Pancreas (tissue), 10 donors: Measurements from ENCODE around the gene PPP1R1B. TPM values are rescaled to one million over a fixed set of nuclear protein-coding genes. Genes with fewer than 3 reads are reported as not detected.

Experiments used
- ATAC-seq, 4 donors: fragments of 200-7000 bp; cut with Tn5 transposase; one replicate each; pipeline versions ENCODE4 v1.8.0 to v1.9.1; 2020; ENCODE audit warnings: mild to moderate bottlenecking in 4 of 4, moderate library complexity in 4 of 4
- DNase-seq, 6 donors: peaks; one replicate each; pipeline ENCODE4 v3.0.0-alpha.2; 2020
- FAIRE-seq: peaks from 2 replicates; lab custom pipeline; 2012; peaks lifted over from hg19 to GRCh38; lab: Jason Lieb, UNC
- H3K27ac ChIP-seq, 4 donors: fragments of 200-600 bp; sonication (generic); 1 replicate in 3 of 4; 2 replicates in 1 of 4; pipeline versions ENCODE4 v1.5.0 to v1.8.0; 2020
- H3K27me3 ChIP-seq, 4 donors: fragments of 200-600 bp; one replicate each; pipeline ENCODE4 v1.8.0; 2021
- H3K36me3 ChIP-seq, 3 donors: fragments of 200-600 bp; sonication (generic) in 1 of 3; one replicate each; pipeline versions ENCODE4 v1.5.0 to v1.8.0; 2020 to 2021
- H3K4me1 ChIP-seq, 3 donors: fragments of 200-600 bp; one replicate each; pipeline ENCODE4 v1.8.0; 2021
- H3K4me3 ChIP-seq, 4 donors: fragments of 200-600 bp; sonication (generic) in 2 of 4; one replicate each; pipeline versions ENCODE4 v1.5.0 to v1.8.0; 2020 to 2021
- H3K9me3 ChIP-seq, 4 donors: fragments of 200-600 bp; one replicate each; pipeline ENCODE4 v1.8.0; 2021
- WGBS, 2 donors: extraction: QIAGEN DNeasy Blood & Tissue Kit; methylation state at CpG; one replicate each; pipeline ENCODE4 v1.1.7; 2013; 5-methylcytosine and 5-hydroxymethylcytosine counted together
- intact Hi-C, 3 donors: fragments of 100-400 bp; cut with DNase I; formaldehyde crosslinking; loops; one replicate each; pipeline versions ENCODE4 v1.11.1 to v1.14.2; 2022
- polyA plus RNA-seq, 2 donors: library from polyadenylated mRNA; stranded (reverse); fragments of 200-250 nt; gene quantifications; one replicate each; pipeline ENCODE4 v1.2.3, GENCODE V29; 2013
- total RNA-seq, 6 donors: library from RNA; stranded (reverse); fragmentation: NEBNext Ultra II Directional in 4 of 6; extraction: Animal tissue kit (Norgen Biotek cat#: 25700) in 4 of 6; gene quantifications; one replicate each; pipeline versions ENCODE4 v1.2.1 to v1.2.4, GENCODE V29; 2021 to 2023
- TF ChIP-seq, protein P1 (sequence below), 4 donors: fragments of 200-600 bp; sonication (generic) in 3 of 4; IDR thresholded peaks; one replicate each; pipeline versions ENCODE4 v1.5.0 to v1.8.0; 2021; ENCODE audit warnings: antibody characterized with exemption in 4 of 4
- donor health status: healthy with polysubstance abuse.
- donor health status: DM: no; HTN: no; CAD: no; lungs with moderate emphysema.
- donor health status: DM: no; HTN: no; CAD: no.
- donor health status: control.
- donor health status: control.
- donor health status: Bipolar disorder and iron deficiency.
- donor health status: DM: yes; HTN: yes; CAD: no.
- donor health status: DM: no; HTN: no; CAD: no.
- donor health status: DM: no; HTN: no; CAD: no.
- donor health status: DM: yes; HTN: yes; CAD: no.

Gene PPP1R1B
- total and polyA plus RNA-seq, 8 donors, result 42.8 to 201 (median 63.5) TPM

- Histone ChIP-seq H3K27me3 (no peaks in the 10 kb centered on the region), H3K4me1 (peaks cover 0 to 24% (median 10%) of the 10 kb centered on the region in 3 donors), H3K27ac (no peak overlapping the region), H3K9me3 (no peaks in the 10 kb centered on the region), H3K36me3 (no peaks in the 10 kb centered on the region), H3K4me3 (no peak overlapping the region)
- ATAC-seq (no peak), FAIRE-seq (no peak), DNase-seq (no peak)
- intact Hi-C loops, result no loop called here
- TF ChIP-seq, protein P1, sequence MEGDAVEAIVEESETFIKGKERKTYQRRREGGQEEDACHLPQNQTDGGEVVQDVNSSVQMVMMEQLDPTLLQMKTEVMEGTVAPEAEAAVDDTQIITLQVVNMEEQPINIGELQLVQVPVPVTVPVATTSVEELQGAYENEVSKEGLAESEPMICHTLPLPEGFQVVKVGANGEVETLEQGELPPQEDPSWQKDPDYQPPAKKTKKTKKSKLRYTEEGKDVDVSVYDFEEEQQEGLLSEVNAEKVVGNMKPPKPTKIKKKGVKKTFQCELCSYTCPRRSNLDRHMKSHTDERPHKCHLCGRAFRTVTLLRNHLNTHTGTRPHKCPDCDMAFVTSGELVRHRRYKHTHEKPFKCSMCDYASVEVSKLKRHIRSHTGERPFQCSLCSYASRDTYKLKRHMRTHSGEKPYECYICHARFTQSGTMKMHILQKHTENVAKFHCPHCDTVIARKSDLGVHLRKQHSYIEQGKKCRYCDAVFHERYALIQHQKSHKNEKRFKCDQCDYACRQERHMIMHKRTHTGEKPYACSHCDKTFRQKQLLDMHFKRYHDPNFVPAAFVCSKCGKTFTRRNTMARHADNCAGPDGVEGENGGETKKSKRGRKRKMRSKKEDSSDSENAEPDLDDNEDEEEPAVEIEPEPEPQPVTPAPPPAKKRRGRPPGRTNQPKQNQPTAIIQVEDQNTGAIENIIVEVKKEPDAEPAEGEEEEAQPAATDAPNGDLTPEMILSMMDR (IDR thresholded peaks at IDR 0.05), result no peak
- WGBS, 2 donors, result 67 to 69% methylated on average over 7 of the region's 7 CpGs
Measured at GRCh38 chr17:39641883-39642282, 15.1 kb downstream of the PPP1R1B start.

GRCh38 chr17:39642291-39643074, 15.7 kb downstream of the PPP1R1B start:
- intact Hi-C loops, result no loop called here
- Histone ChIP-seq H3K4me3 (no peak overlapping the region), H3K9me3 (no peaks in the 10 kb centered on the region), H3K27ac (no peak overlapping the region), H3K4me1 (peaks cover 0 to 24% (median 10%) of the 10 kb centered on the region in 3 donors), H3K36me3 (no peaks in the 10 kb centered on the region), H3K27me3 (no peaks in the 10 kb centered on the region)
- 87 to 88% methylated on average over 9 of the region's 9 CpGs for WGBS, 2 donors
- no peak for FAIRE-seq
- TF ChIP-seq, protein P1 (IDR thresholded peaks at IDR 0.05), result no peak
- ATAC-seq, result no peak
- DNase-seq, result no peak

DNA sequence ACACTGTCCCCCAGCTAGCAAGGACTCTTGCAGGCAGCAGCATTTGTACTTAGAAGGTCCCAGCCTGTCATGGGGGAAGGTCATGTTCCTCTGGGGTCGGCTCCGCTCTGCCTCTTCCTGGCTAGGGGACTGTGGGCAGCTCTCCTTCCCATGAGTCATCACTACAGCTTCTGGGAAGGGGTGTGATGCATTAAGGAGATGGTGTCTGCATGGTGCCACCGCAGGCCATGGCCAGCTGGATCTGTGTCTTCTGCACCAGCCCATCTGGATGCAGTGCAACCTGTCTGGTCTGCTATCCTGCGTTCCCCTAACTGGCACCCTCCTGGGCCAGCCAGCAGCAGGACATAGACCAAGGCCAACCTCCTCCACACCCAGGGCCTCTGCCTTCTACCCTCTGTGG, 16.5 kb downstream of the PPP1R1B start:
- WGBS, 2 donors, result 80 to 86% methylated on average over 4 of the region's 4 CpGs
- Histone ChIP-seq H3K9me3 (no peaks in the 10 kb centered on the region), H3K27me3 (no peaks in the 10 kb centered on the region), H3K4me3 (no peak overlapping the region), H3K4me1 (peaks cover 0 to 16% (median 4%) of the 10 kb centered on the region in 3 donors), H3K36me3 (no peaks in the 10 kb centered on the region), H3K27ac (no peak overlapping the region)
- FAIRE-seq (no peak), ATAC-seq (no peak), DNase-seq (no peak)
- TF ChIP-seq, protein P1 (IDR thresholded peaks at IDR 0.05), result no peak
- intact Hi-C loops, result no loop called here

DNA sequence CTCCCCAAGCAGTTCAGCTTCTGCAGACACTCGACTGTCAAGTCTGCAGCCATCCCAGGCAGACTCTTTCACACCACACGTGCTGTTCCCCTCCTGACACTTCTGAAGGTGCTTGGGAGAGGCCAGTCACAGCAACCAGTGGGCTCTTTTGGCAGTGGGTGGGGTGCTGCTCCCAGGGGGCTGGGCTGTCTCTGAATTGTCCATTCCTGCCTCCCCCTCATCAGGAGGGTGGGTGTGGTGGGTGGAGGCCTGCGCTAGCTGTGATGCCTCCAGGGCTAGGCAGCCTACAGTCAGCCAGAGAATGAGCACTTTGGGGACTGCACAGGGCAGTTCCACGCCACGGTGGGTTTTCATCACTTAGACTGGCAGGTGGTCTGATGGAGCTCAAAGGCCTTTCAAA, 20.5 kb downstream of the PPP1R1B start:
- TF ChIP-seq, protein P1 (IDR thresholded peaks at IDR 0.05), result no peak
- FAIRE-seq, result no peak
- no peaks in the 10 kb centered on the region for H3K4me1 ChIP-seq
- 87 to 90% methylated on average over 5 of the region's 5 CpGs for WGBS, 2 donors
- no peaks in the 10 kb centered on the region for H3K9me3 ChIP-seq
- H3K4me3 ChIP-seq, result no peak overlapping the region
- intact Hi-C loops, result no loop called here
- DNase-seq, result no peak
- no peaks in the 10 kb centered on the region for H3K27me3 ChIP-seq
- no peak overlapping the region for H3K27ac ChIP-seq
- ATAC-seq, result no peak
- no peaks in the 10 kb centered on the region for H3K36me3 ChIP-seq
